Kidney epithelial cell (primary cell): ENCODE measurements around the gene TSR3. TPM values are rescaled to one million over a fixed set of nuclear protein-coding genes. Genes with fewer than 3 reads are reported as not detected.

Experiments used
- DNase-seq: peaks from one replicate; pipeline ENCODE4 v3.0.0-alpha.2; 2010; ENCODE audit warnings: low read depth
- H3K27me3 ChIP-seq: 2 replicates; pipeline ENCODE4 v1.6.0; 2011; ENCODE audit warnings: low read length; ENCODE audit not compliant: control insufficient read depth, insufficient read depth
- H3K36me3 ChIP-seq: 2 replicates; pipeline ENCODE4 v1.5.1; 2011; ENCODE audit warnings: low read length; ENCODE audit not compliant: control insufficient read depth, insufficient read depth
- H3K4me3 ChIP-seq: 2 replicates; pipeline ENCODE4 v1.5.1; 2011; ENCODE audit warnings: low read depth, mild to moderate bottlenecking, control low read depth, low read length
- total RNA-seq: library from RNA; depleted of rRNA; stranded (reverse); fragments of >200 nt; gene quantifications from 2 replicates; pipeline ENCODE4 v1.2.3, GENCODE V29; 2015
- TF ChIP-seq, protein P1 (sequence below): IDR thresholded peaks from 2 replicates; pipeline ENCODE4 v1.5.1; 2011; ENCODE audit warnings: mild to moderate bottlenecking, moderate library complexity, low read length, control low read depth, inconsistent platforms; ENCODE audit not compliant: insufficient read depth, poor library complexity, severe bottlenecking

TSR3 gene
- total RNA-seq, 1 donor from 2014 or later = 138 TPM

DNA sequence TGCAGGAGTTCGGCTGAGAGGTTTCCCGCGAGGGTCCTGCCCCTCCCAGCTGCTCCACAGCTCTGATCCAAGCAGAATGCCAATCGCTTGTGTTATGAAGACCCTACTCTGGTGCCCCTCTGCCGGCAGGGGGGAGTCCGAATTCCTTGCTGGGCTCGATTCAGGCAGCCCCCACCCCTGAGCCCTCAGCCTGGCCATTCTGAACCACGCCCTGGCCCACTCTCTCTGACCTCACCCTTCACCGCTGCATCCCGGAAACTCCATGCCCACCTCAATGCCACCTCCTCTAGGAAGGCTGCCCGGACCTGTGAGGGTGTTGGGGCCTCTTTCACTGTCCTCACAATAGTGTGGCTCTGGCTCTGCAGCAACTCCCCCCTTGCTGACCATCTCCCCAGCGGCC, 50.1 kb downstream of the TSR3 start:
- no peak for DNase-seq
- Histone ChIP-seq H3K36me3 (no peaks in the 10 kb centered on the region), H3K4me3 (no peak overlapping the region), H3K27me3 (peaks cover 10% of the 10 kb centered on the region)
- TF ChIP-seq, protein P1, sequence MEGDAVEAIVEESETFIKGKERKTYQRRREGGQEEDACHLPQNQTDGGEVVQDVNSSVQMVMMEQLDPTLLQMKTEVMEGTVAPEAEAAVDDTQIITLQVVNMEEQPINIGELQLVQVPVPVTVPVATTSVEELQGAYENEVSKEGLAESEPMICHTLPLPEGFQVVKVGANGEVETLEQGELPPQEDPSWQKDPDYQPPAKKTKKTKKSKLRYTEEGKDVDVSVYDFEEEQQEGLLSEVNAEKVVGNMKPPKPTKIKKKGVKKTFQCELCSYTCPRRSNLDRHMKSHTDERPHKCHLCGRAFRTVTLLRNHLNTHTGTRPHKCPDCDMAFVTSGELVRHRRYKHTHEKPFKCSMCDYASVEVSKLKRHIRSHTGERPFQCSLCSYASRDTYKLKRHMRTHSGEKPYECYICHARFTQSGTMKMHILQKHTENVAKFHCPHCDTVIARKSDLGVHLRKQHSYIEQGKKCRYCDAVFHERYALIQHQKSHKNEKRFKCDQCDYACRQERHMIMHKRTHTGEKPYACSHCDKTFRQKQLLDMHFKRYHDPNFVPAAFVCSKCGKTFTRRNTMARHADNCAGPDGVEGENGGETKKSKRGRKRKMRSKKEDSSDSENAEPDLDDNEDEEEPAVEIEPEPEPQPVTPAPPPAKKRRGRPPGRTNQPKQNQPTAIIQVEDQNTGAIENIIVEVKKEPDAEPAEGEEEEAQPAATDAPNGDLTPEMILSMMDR = no peak

DNA sequence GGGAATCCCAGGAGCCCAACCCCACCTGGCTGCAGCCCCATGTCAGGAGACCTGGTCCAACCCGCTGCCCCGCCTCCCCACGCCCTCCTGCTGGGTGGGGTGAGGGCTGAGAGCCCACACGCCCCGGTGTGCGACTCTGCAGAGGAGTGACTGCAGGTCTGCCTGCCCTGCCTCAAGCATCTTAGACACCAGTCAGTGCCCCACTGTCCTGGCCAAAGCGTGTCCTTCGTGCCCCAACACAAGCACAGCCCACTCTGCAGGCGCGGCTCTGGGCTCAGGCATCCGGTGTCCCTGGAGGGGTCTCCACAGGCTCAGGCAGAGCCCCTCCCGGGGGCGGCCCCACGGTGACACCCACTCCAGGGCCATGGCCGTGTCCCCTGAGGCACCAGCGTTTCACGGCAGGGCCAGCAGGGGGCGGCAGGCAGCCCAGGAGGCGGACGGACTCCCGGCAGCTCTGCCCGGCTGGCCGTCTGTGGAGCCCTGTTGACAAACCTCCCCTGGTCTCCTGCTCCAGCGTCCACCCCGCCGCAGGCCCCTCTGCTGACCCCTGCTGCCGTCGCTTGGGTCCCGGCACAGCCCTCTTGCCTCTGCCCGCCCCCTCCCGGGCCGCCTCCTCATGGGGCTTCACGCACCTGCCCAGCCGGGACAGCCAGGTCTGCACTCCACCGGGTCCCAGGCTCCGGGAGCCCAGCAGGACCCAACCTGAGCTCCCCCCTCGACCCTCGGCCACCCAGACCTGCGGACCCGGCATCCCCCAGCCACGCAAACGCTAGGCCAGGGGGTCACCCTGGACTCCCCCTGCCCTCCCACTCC, 50.8 kb downstream of the TSR3 start:
- H3K4me3 ChIP-seq = no peak overlapping the region

DNA sequence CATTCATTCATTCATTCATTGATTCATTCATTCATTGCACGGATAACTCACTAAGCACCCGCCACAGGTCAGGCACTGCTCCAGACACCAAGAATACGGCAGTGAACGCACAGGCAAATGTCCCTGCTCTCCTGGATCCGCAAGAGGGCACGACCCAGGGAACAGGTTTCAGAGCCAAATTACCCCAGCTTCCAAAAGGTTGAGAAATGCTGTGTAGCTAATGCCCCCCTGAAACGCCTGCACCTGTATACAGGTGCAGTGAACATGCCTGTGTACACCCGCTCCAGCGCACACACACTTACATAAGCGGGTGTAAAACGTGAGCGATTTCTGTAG, 51.8 kb downstream of the TSR3 start:
- Histone ChIP-seq H3K27me3 (peaks cover 10% of the 10 kb centered on the region), H3K36me3 (no peaks in the 10 kb centered on the region), H3K4me3 (no peak overlapping the region)
- DNase-seq = no peak
- TF ChIP-seq, protein P1 = no peak

More for the DNA sequence above, 50.8 kb downstream of the TSR3 start:
- TF ChIP-seq, protein P1 = peak; percentile 69
- DNase-seq = no peak
- peaks cover 10% of the 10 kb centered on the region for H3K27me3 ChIP-seq
- no peaks in the 10 kb centered on the region for H3K36me3 ChIP-seq

Other genes with a start within 250 kb of the TSR3 start
- gene CACNA1H, start 198.8 kb downstream of the TSR3 start, total RNA-seq = 6.7 and 8.9 TPM in 2 replicates
- gene TPSG1, start 126.6 kb downstream of the TSR3 start, total RNA-seq = not detected in 2 replicates
- not detected in 2 replicates for gene TPSB2, start 121.7 kb downstream of the TSR3 start, total RNA-seq
- not detected in 2 replicates for gene TPSAB1, start 111.2 kb downstream of the TSR3 start, total RNA-seq
- not detected in 2 replicates for gene TPSD1, start 95.8 kb downstream of the TSR3 start, total RNA-seq
- gene UBE2I, start 42.2 kb downstream of the TSR3 start, total RNA-seq = 129 and 139 TPM in 2 replicates
- 1.2 and 5.8 TPM in 2 replicates for gene BAIAP3, start 18.2 kb downstream of the TSR3 start, total RNA-seq
- gene GNPTG, start 53 bp upstream of the TSR3 start, total RNA-seq = 103 and 104 TPM in 2 replicates
- gene UNKL, start 62.8 kb upstream of the TSR3 start, total RNA-seq = 9.8 and 19.3 TPM in 2 replicates
- 25.2 and 26.6 TPM in 2 replicates for gene UQCC4, start 68.9 kb upstream of the TSR3 start, total RNA-seq
- gene PERCC1, start 79.2 kb upstream of the TSR3 start, total RNA-seq = not detected in 2 replicates
- gene CCDC154, start 92.7 kb upstream of the TSR3 start, total RNA-seq = 0.08 and 0.14 TPM in 2 replicates
- gene CLCN7, start 123.2 kb upstream of the TSR3 start, total RNA-seq = 116 and 186 TPM in 2 replicates
- gene PTX4, start 137.1 kb upstream of the TSR3 start, total RNA-seq = not detected in 2 replicates
- 23.1 and 28.1 TPM in 2 replicates for gene TELO2, start 141.5 kb upstream of the TSR3 start, total RNA-seq
- 1.2 and 4.0 TPM in 2 replicates for gene TMEM204, start 181.8 kb upstream of the TSR3 start, total RNA-seq